ENCODE data around the gene TSPAN10. TPM values are rescaled to one million over a fixed set of nuclear protein-coding genes. Genes with fewer than 3 reads are reported as not detected.

Gene TSPAN10
- total and polyA plus RNA-seq, 2 donors from 2014 or later: 1.9 to 2.1 TPM

DNA sequence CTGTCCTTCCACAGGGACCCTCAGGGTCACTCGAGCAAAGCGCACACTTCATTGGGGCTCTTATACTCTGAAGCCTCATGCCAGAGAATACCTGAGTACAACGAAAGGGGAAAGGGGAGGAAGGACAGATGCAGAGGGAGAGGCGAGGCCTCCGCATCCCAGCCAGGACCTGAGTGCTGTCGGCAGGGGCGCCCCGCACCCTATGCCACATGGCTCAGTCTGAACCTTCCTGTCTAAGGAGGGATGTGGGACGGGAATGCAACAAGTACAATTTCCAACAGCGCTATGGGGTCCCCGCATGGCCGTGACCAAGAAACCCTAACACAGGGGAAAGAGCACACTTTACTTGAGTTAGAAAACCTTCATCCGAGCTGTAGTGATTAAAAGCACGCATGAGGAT is 45.0 kb upstream of the TSPAN10 start:
- Histone ChIP-seq H3K4me3 (ENCODE audit: low read length in 3 of 3) (no peak overlapping the region), H3K27ac (ENCODE audit: low read depth in 2 of 2, low read length in 2 of 2) (no peak overlapping the region), H3K36me3 (ENCODE audit: control insufficient read depth in 2 of 3, insufficient read depth in 3 of 3, low read length in 3 of 3) (peaks cover 10 to 51% (median 37%) of the 10 kb centered on the region in 3 donors), H3K9ac (ENCODE audit: low read length in 3 of 3) (no peak overlapping the region), H3K27me3 (ENCODE audit: control insufficient read depth, insufficient read depth, low read length) (no peaks in the 10 kb centered on the region), H3K4me1 (ENCODE audit: control insufficient read depth in 2 of 3, insufficient read depth in 2 of 3, low read depth in 1 of 3, low read length in 3 of 3) (no peaks in the 10 kb centered on the region), H3K9me3 (ENCODE audit: control insufficient read depth in 2 of 3, insufficient read depth in 1 of 3, low read length in 3 of 3) (no peaks in the 10 kb centered on the region)
- intact Hi-C loops (cut with DNase I): no loop called here
- DNase-seq (peak in 1 of 5 donors; percentile 44), FAIRE-seq (no peak)
- no peak for TF ChIP-seq CTCF (IDR thresholded peaks at IDR 0.05; ENCODE audit: borderline replicate concordance, extremely low read depth, insufficient read depth)

DNA sequence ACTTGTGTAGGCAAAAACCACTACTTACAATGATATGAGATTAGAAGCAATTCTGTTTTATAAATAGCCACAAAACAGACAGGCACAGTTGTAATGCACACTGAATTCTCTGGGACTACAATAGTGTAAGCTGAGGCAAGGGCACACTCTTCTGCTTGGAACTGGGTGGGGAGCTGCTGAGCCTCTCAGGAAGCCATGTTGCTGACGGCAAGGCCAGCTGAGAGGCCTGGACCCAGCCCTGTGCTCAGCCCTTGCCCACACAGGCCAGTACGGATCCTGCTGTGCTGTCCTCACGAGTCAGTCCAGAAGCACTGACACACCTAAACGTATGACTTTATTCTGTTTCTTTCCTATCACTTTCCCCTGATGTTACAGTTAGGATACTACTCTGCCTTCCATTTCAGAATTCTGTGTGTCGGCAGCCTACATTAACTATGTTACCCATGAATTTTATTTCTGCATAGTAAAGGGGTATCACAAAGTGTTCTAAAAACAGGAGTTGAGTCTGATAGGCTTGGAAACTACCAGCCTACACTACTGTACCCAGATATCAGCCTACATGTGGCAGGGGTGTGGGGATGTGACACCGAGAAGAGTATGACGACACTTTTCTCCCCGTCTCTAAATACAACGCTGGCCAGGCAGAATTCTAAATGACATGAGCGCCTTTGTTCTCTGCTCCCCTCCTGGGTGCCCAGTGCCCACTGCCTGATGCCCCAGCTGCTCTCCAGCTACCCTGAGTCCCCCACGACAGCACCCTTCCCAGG is 43.7 kb upstream of the TSPAN10 start:
- no peak overlapping the region for H3K27ac ChIP-seq (ENCODE audit: low read depth in 2 of 2, low read length in 2 of 2)
- DNase-seq (peak in 1 of 5 donors; percentile 60), FAIRE-seq (no peak)
- peaks cover 10 to 51% (median 37%) of the 10 kb centered on the region in 3 donors for H3K36me3 ChIP-seq (ENCODE audit: control insufficient read depth in 2 of 3, insufficient read depth in 3 of 3, low read length in 3 of 3)
- intact Hi-C loops (cut with DNase I): no loop called here
- no peak for TF ChIP-seq CTCF (IDR thresholded peaks at IDR 0.05; ENCODE audit: borderline replicate concordance, extremely low read depth, insufficient read depth)
- H3K9me3 ChIP-seq (ENCODE audit: control insufficient read depth in 2 of 3, insufficient read depth in 1 of 3, low read length in 3 of 3): no peaks in the 10 kb centered on the region
- H3K4me1 ChIP-seq (ENCODE audit: control insufficient read depth in 2 of 3, insufficient read depth in 2 of 3, low read depth in 1 of 3, low read length in 3 of 3): no peaks in the 10 kb centered on the region
- no peaks in the 10 kb centered on the region for H3K27me3 ChIP-seq (ENCODE audit: control insufficient read depth, insufficient read depth, low read length)
- H3K4me3 ChIP-seq (ENCODE audit: low read length in 3 of 3): no peak overlapping the region
- H3K9ac ChIP-seq (ENCODE audit: low read length in 3 of 3): no peak overlapping the region

DNA sequence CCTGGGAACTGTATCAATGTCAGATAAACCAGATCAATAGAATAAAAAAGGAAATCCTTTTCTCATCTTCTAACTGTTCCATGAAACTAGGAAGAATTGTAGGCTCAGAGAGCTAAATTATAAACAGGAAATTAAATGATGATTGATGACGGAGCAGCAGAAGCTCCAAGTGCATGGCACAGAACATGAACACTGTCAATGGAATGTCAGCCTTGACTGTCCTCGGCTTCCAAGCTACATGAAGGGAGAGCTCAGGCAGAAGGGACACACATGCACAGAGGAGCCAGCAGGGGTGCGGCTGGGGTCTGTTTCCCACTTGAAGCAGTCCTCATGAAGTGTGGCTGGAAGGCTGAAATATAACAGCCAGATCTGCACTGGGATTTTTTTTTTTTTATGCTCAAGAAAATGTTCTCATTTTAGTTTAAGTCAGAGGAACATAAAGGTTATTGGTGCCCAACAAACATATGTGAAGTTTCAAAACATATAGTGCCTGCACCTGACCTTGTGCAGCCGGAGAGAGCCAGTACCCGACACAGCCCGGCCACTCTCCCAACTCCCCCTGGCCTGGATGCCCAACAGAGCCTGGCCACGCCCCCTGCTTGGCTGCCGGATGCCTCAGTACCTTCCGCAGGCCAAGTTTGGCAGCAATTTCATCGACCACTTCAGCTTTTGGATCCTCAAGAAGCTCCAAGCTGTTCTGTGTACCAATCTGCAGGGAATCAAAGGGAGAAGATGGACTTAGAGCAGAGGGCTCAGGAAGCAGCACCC is 37.1 kb upstream of the TSPAN10 start:
- Histone ChIP-seq H3K27ac (ENCODE audit: low read depth in 2 of 2, low read length in 2 of 2) (no peak overlapping the region), H3K4me1 (ENCODE audit: control insufficient read depth in 2 of 3, insufficient read depth in 2 of 3, low read depth in 1 of 3, low read length in 3 of 3) (no peaks in the 10 kb centered on the region), H3K27me3 (ENCODE audit: control insufficient read depth, insufficient read depth, low read length) (no peaks in the 10 kb centered on the region), H3K9me3 (ENCODE audit: control insufficient read depth in 2 of 3, insufficient read depth in 1 of 3, low read length in 3 of 3) (no peaks in the 10 kb centered on the region), H3K36me3 (ENCODE audit: control insufficient read depth in 2 of 3, insufficient read depth in 3 of 3, low read length in 3 of 3) (peaks cover 5 to 47% (median 28%) of the 10 kb centered on the region in 3 donors), H3K9ac (ENCODE audit: low read length in 3 of 3) (no peak overlapping the region), H3K4me3 (ENCODE audit: low read length in 3 of 3) (no peak overlapping the region)
- intact Hi-C loops (cut with DNase I): no loop called here
- peak in 1 of 5 donors; percentile 14 for DNase-seq
- TF ChIP-seq CTCF (IDR thresholded peaks at IDR 0.05; ENCODE audit: borderline replicate concordance, extremely low read depth, insufficient read depth): no peak
- no peak for FAIRE-seq
